Aorta (tissue), 5 donors: ENCODE measurements around the gene PCAT6. TPM values are rescaled to one million over a fixed set of nuclear protein-coding genes. Genes with fewer than 3 reads are reported as not detected.
"Not testable (repeated sequence)": the region's sequence is repeated elsewhere in the genome, so short reads cannot be mapped to it uniquely, and the experiment has no call there.

Experiments
- ATAC-seq: fragments of 200-7000 bp; cut with Tn5 transposase; one replicate; pipeline ENCODE4 v1.9.1; 2022; ENCODE audit warnings: moderate library complexity; ENCODE audit not compliant: low FRiP score
- DNase-seq, 2 donors: peaks; one replicate each; pipeline ENCODE4 v3.0.0-alpha.2; 2020
- H3K27ac ChIP-seq, 2 donors: one replicate each; pipeline ENCODE4 v1.5.1; 2013; ENCODE audit warnings: low read length in 2 of 2, mild to moderate bottlenecking in 2 of 2, moderate library complexity in 2 of 2, control low read depth in 1 of 2, inconsistent platforms in 1 of 2, low read depth in 1 of 2
- H3K27me3 ChIP-seq, 2 donors: one replicate each; pipeline ENCODE4 v1.6.1; 2013; ENCODE audit warnings: control low read depth in 1 of 2, low read length in 1 of 2, mild to moderate bottlenecking in 1 of 2, moderate library complexity in 1 of 2; ENCODE audit not compliant: insufficient read depth in 2 of 2, control insufficient read depth in 1 of 2
- H3K36me3 ChIP-seq, 2 donors: one replicate each; pipeline ENCODE4 v1.6.1; 2013; ENCODE audit warnings: control low read depth in 1 of 2, low read length in 1 of 2, mild to moderate bottlenecking in 1 of 2; ENCODE audit not compliant: insufficient read depth in 2 of 2, control insufficient read depth in 1 of 2
- H3K4me1 ChIP-seq, 2 donors: one replicate each; pipeline ENCODE4 v1.6.1; 2013; ENCODE audit warnings: low read length in 2 of 2, control low read depth in 1 of 2, mild to moderate bottlenecking in 1 of 2, moderate library complexity in 1 of 2; ENCODE audit not compliant: insufficient read depth in 2 of 2, control insufficient read depth in 1 of 2
- H3K4me3 ChIP-seq, 2 donors: one replicate each; pipeline ENCODE4 v1.5.1; 2013; ENCODE audit warnings: low read length in 2 of 2, control low read depth in 1 of 2, mild to moderate bottlenecking in 1 of 2
- H3K9me3 ChIP-seq: one replicate; pipeline ENCODE4 v1.6.1; 2013; ENCODE audit warnings: mild to moderate bottlenecking, low read length; ENCODE audit not compliant: control insufficient read depth
- WGBS, 2 donors: extraction: QIAGEN DNeasy Blood & Tissue Kit; methylation state at CpG; one replicate each; pipeline ENCODE4 v1.1.7; 2013; 5-methylcytosine and 5-hydroxymethylcytosine counted together
- intact Hi-C, 2 donors: fragments of 100-400 bp; cut with DNase I; formaldehyde crosslinking; loops; one replicate each; pipeline versions ENCODE4 v1.14.2 to v1.15.0; 2022
- polyA plus RNA-seq, 2 donors: library from polyadenylated mRNA; stranded (reverse); fragments of 200-250 nt; gene quantifications; one replicate each; pipeline ENCODE4 v1.2.3, GENCODE V29; 2013
- total RNA-seq, 2 donors: library from RNA; stranded (reverse); fragmentation: NEBNext Ultra II Directional; extraction: Animal tissue kit (Norgen Biotek cat#: 25700); gene quantifications; one replicate each; pipeline ENCODE4 v1.2.1, GENCODE V29; 2021
- donor health status: healthy with polysubstance abuse.
- donor health status: Bipolar disorder and iron deficiency.
- donor health status: DM: no; HTN: no; CAD: no.
- donor health status: DM: no; HTN: no; CAD: no.
- donor health status: DM: yes; HTN: yes; CAD: no.

PCAT6 gene
- total and polyA plus RNA-seq, 4 donors: 0.49 to 2.8 (median 1.7) TPM; not detected in 1

- no peaks in the 10 kb centered on the region for H3K36me3 ChIP-seq
- ATAC-seq: no peak
- intact Hi-C loops: no loop called here
These were observed 16.6 kb upstream of the PCAT6 start for GRCh38 chr1:202794051-202794740.

GRCh38 chr1:202794931-202795330 is 15.8 kb upstream of the PCAT6 start:
- H3K27me3 ChIP-seq, H3K27ac ChIP-seq, H3K4me3 ChIP-seq, ATAC-seq, DNase-seq, intact Hi-C loops, H3K4me1 ChIP-seq, H3K9me3 ChIP-seq, H3K36me3 ChIP-seq: not testable (repeated sequence)
- WGBS, 2 donors: 94% methylated on average over 6 of the region's 6 CpGs

More at GRCh38 chr1:202794051-202794740, 16.6 kb upstream of the PCAT6 start:
- Histone ChIP-seq H3K27ac (no peak overlapping the region), H3K4me3 (no peak overlapping the region), H3K9me3 (no peaks in the 10 kb centered on the region), H3K27me3 (no peaks in the 10 kb centered on the region), H3K4me1 (peaks cover 0 to 3% of the 10 kb centered on the region in 2 donors)
- DNase-seq: no peak

DNA sequence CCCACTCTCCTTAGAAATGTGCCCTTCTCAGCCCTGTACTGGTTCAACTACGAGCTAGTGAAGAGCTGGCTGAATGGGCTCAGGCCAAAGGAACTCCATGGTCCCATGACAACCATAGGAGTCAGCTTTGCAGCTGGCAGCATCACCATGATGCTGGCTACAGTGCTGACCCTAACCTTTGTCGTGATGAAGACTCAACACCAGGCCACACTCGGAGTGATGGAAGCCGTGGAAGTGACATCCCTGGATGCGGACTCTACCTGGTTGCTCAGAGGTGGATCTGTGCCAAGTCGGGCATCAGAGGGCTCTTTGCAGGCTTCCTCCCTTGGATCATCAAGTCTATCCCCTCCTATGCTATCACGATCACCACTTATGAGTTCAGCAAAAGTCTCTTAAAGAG is 14.1 kb upstream of the PCAT6 start:
- Histone ChIP-seq H3K9me3 (no peaks in the 10 kb centered on the region), H3K27ac (no peak overlapping the region), H3K4me3 (no peak overlapping the region), H3K36me3 (no peaks in the 10 kb centered on the region), H3K4me1 (peaks cover 0 to 3% of the 10 kb centered on the region in 2 donors), H3K27me3 (no peaks in the 10 kb centered on the region)
- no peak for DNase-seq
- 90 to 93% methylated on average over 7 of the region's 7 CpGs for WGBS, 2 donors
- no peak for ATAC-seq
- intact Hi-C loops: no loop called here

DNA sequence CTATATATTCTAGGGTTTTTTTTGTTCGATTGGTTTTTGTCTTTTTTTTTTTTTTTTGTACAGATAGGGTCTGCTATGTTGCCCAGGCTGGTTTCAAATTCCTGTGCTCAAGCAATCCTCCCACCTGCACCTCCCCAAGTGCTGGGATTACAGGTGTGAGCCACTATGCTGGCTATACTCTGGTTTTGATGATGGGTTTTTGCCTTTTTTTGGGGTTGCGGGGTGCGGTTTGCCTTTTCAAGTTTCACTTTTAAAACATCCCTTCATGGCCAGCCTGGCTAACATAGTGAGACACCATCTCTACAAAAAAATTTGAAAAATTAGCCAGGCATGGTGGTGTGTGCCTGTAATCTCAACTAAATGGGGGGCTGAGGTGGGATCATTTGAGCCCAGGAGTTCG is 12.5 kb upstream of the PCAT6 start:
- 93 to 94% methylated on average over 4 of the region's 4 CpGs for WGBS, 2 donors
- Histone ChIP-seq H3K27me3 (no peaks in the 10 kb centered on the region), H3K4me1 (peaks cover 0 to 3% of the 10 kb centered on the region in 2 donors), H3K9me3 (no peaks in the 10 kb centered on the region), H3K27ac (no peak overlapping the region), H3K4me3 (no peak overlapping the region), H3K36me3 (no peaks in the 10 kb centered on the region)
- no peak for DNase-seq
- intact Hi-C loops: no loop called here
- ATAC-seq: no peak

GRCh38 chr1:202798792-202799331 is 11.9 kb upstream of the PCAT6 start:
- ATAC-seq: no peak
- no peak for DNase-seq
- WGBS, 2 donors: 75 to 85% methylated on average over 6 of the region's 6 CpGs

GRCh38 chr1:202800742-202801141 is 10.0 kb upstream of the PCAT6 start:
- DNase-seq: no peak
- no peak for ATAC-seq
- 78 to 85% methylated on average over 1 of the region's 1 CpG for WGBS, 2 donors
- intact Hi-C loops: no loop called here
- H3K36me3 ChIP-seq: no peaks in the 10 kb centered on the region
- H3K27ac ChIP-seq: no peak overlapping the region
- no peaks in the 10 kb centered on the region for H3K9me3 ChIP-seq
- no peak overlapping the region for H3K4me3 ChIP-seq
- H3K27me3 ChIP-seq: no peaks in the 10 kb centered on the region
- peaks cover 0 to 3% of the 10 kb centered on the region in 2 donors for H3K4me1 ChIP-seq

More at GRCh38 chr1:202798792-202799331, 11.9 kb upstream of the PCAT6 start:
- Histone ChIP-seq H3K27me3 (no peaks in the 10 kb centered on the region), H3K27ac (no peak overlapping the region), H3K4me3 (no peak overlapping the region), H3K9me3 (no peaks in the 10 kb centered on the region), H3K36me3 (no peaks in the 10 kb centered on the region), H3K4me1 (peaks cover 0 to 3% of the 10 kb centered on the region in 2 donors)
- intact Hi-C loops: no loop called here

DNA sequence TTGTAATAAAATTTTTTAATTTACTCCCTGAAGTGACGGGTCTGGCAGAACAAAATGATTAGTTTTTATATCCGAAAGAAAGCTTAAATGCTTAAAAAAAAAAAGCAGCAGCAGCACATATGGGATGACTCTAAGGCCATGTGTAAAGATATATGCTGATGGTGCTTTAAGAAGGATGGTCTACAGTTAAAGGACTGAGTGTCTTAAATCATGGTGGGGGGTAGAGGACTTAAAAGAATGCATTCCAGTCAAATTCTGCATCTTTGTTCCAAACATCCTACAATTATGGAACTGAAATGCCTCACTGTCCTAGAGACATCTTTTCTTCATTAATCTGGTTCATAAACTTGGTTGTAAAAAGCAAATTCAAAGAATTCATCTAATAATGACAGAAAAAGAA is 9.6 kb upstream of the PCAT6 start:
- no peak overlapping the region for H3K27ac ChIP-seq
- DNase-seq (no peak), ATAC-seq (no peak)
- H3K27me3 ChIP-seq: no peaks in the 10 kb centered on the region
- WGBS, 2 donors: 94 to 98% methylated on average over 2 of the region's 2 CpGs
- peaks cover 0 to 7% of the 10 kb centered on the region in 2 donors for H3K4me1 ChIP-seq
- H3K9me3 ChIP-seq: no peaks in the 10 kb centered on the region
- H3K4me3 ChIP-seq: no peak overlapping the region
- intact Hi-C loops: no loop called here
- H3K36me3 ChIP-seq: no peaks in the 10 kb centered on the region

GRCh38 chr1:202802034-202802433 is 8.7 kb upstream of the PCAT6 start:
- Histone ChIP-seq H3K4me3 (no peak overlapping the region), H3K36me3 (no peaks in the 10 kb centered on the region), H3K27ac (no peak overlapping the region), H3K9me3 (no peaks in the 10 kb centered on the region), H3K4me1 (peaks cover 0 to 7% of the 10 kb centered on the region in 2 donors), H3K27me3 (no peaks in the 10 kb centered on the region)
- DNase-seq (no peak), ATAC-seq (no peak)
- 74 to 96% methylated on average over 2 of the region's 2 CpGs for WGBS, 2 donors
- intact Hi-C loops: no loop called here
